ENCODE data around the gene PSTPIP1. TPM values are rescaled to one million over a fixed set of nuclear protein-coding genes. Genes with fewer than 3 reads are reported as not detected.

Gene PSTPIP1
- total and polyA plus RNA-seq, 2 experiments from 2014 or later: not detected

DNA sequence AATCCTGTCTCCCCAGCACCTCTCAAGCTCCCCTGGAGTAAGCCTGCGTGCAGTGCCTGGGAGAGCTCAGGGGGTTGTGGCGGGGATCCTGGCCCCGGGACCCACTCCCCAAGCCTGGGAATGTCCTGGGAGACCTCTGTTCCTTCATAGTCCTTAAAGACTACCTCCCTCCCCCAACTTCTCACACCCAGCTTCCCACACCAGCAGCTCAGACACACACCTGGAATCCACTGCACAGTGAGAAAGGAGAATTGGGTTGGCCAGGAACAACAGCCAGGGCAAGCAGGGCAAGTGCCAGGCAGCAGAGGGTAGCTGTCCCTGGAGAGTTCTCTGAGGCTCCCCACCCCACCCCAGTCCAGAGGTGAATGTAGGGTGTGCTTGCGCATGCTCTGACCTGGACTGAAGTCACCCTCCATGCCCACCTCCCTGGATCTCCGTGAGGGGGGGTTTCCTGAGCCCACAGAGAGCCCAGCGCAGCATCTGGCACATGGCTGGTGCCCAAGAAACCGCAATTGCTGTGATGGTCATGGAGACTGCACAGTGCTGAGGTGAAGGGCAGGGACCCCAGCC is 22.2 kb downstream of the PSTPIP1 start:
- Histone ChIP-seq H4K20me1 (ENCODE audit: insufficient read depth, poor library complexity, severe bottlenecking) (no peaks in the 10 kb centered on the region), H3K27ac (no peak overlapping the region), H3K9me3 (ENCODE audit: low read depth) (no peaks in the 10 kb centered on the region), H3K27me3 (no peaks in the 10 kb centered on the region), H3K4me1 (ENCODE audit: insufficient read depth) (no peaks in the 10 kb centered on the region), H3K36me3 (replicated peaks; ENCODE audit: insufficient read depth, low read depth) (no peaks in the 10 kb centered on the region), H2AFZ (no peak overlapping the region), H3K4me2 (no peak overlapping the region), H3K79me2 (no peaks in the 10 kb centered on the region), H3K9me2 (replicated peaks; ENCODE audit: insufficient read depth) (no peaks in the 10 kb centered on the region), H3K4me3 (no peak overlapping the region)
- TF ChIP-seq, protein P1, sequence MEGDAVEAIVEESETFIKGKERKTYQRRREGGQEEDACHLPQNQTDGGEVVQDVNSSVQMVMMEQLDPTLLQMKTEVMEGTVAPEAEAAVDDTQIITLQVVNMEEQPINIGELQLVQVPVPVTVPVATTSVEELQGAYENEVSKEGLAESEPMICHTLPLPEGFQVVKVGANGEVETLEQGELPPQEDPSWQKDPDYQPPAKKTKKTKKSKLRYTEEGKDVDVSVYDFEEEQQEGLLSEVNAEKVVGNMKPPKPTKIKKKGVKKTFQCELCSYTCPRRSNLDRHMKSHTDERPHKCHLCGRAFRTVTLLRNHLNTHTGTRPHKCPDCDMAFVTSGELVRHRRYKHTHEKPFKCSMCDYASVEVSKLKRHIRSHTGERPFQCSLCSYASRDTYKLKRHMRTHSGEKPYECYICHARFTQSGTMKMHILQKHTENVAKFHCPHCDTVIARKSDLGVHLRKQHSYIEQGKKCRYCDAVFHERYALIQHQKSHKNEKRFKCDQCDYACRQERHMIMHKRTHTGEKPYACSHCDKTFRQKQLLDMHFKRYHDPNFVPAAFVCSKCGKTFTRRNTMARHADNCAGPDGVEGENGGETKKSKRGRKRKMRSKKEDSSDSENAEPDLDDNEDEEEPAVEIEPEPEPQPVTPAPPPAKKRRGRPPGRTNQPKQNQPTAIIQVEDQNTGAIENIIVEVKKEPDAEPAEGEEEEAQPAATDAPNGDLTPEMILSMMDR (IDR thresholded peaks at IDR 0.05; ENCODE audit: poor library complexity): no peak
- TF ChIP-seq EZH2 (IDR thresholded peaks at IDR 0.05; ENCODE audit: borderline replicate concordance): no peak
- TF ChIP-seq EZH2phosphoT487 (IDR thresholded peaks at IDR 0.05; ENCODE audit: low read depth, severe bottlenecking, unreplicated experiment): no peak
- WGBS (ENCODE audit: low lambda C conversion rate, missing lambda C conversion rate): 94% methylated on average over 7 of the region's 7 CpGs
- DNase-seq (ENCODE audit: low spot score): no peak

DNA sequence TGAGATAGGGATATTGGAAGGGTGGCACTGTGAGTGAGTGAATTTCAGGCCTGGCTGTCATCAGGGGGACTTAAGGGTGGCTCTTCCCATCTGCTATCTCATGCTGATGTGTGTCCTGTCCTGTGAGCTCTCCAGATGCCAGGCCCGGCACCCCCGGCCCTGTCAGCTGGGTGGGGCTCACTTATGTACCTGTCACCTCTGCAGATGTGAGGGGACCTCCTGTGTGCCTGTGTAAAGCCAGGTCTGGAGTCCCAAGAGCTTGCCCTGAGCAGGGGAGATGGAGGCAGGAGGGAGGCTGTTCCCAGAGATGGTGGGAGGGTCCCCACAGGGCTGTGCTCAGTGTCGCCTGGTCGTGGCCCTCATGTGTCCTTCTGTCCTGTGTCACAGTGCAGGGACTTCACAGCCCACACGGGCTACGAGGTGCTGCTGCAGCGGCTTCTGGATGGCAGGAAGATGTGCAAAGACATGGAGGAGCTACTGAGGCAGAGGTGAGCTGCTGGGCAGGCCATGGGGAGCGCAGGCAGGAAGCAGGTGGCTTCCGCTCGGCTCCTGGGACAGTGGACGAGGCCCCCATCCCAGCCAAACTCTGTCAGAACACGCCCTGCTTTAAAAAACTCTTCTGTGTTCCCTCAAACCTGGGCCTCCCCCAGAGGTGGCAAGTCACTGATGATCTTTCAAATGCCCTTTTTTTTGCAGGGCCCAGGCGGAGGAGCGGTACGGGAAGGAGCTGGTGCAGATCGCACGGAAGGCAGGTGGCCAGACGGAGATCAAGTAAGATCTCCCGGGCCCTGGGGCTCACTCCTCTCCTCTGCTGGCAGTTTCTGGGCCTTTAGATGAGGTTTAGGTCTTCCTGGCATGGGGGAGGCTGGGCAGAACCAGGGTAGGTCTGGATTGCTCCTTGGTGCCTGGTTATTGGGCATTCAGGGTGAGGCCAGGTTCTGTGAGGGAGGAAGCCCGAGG is 23.1 kb downstream of the PSTPIP1 start:
- Histone ChIP-seq H4K20me1 (ENCODE audit: insufficient read depth, poor library complexity, severe bottlenecking) (no peaks in the 10 kb centered on the region), H3K27ac (no peak overlapping the region), H3K27me3 (no peaks in the 10 kb centered on the region), H3K9me3 (ENCODE audit: low read depth) (no peaks in the 10 kb centered on the region), H3K4me1 (ENCODE audit: insufficient read depth) (no peaks in the 10 kb centered on the region), H2AFZ (no peak overlapping the region), H3K9me2 (replicated peaks; ENCODE audit: insufficient read depth) (no peaks in the 10 kb centered on the region), H3K4me2 (no peak overlapping the region), H3K79me2 (no peaks in the 10 kb centered on the region), H3K4me3 (no peak overlapping the region), H3K36me3 (replicated peaks; ENCODE audit: insufficient read depth, low read depth) (no peaks in the 10 kb centered on the region)
- TF ChIP-seq EZH2 (IDR thresholded peaks at IDR 0.05; ENCODE audit: borderline replicate concordance) (no peak), EZH2phosphoT487 (IDR thresholded peaks at IDR 0.05; ENCODE audit: low read depth, severe bottlenecking, unreplicated experiment) (no peak)
- TF ChIP-seq, protein P1 (IDR thresholded peaks at IDR 0.05; ENCODE audit: poor library complexity): no peak
- WGBS (ENCODE audit: low lambda C conversion rate, missing lambda C conversion rate): 90% methylated on average over 20 of the region's 20 CpGs
- no peak for DNase-seq (ENCODE audit: low spot score)

DNA sequence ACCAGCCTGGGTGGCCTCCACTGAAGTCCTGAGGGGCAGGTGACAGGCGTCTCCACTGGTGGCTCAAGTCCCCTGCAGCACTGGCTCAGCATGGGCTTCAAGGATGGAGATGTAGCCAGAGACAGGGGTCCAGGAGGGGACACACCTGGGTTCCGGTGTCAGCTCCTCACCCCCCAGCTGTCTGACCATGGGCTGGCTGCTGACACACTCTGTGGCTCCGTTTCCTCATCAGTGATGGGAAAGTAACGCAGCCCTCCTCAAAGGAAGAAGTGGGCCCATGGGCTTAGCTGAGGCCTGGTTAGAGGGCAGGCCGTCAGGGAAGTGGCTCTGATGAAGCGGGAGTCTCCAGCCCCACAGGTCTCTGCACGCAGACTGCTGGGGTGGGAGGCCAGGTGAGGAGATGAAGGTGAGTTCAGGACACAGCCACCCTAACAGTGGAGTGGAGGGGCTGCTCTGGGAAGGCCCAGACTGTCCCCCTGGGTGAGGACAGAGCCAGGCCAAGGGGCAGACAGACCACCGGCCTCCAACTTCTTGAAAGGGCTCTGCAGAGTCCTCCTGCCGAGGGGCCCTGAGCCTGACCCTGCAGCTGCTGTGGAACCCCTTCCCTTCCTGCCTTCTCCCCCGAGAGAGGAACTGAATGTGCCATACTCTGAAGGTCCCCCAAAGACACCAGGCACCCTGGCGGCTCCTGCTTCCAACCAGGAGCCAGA is 24.0 kb downstream of the PSTPIP1 start:
- TF ChIP-seq EZH2phosphoT487 (IDR thresholded peaks at IDR 0.05; ENCODE audit: low read depth, severe bottlenecking, unreplicated experiment): no peak
- no peak for TF ChIP-seq EZH2 (IDR thresholded peaks at IDR 0.05; ENCODE audit: borderline replicate concordance)
- TF ChIP-seq, protein P1 (IDR thresholded peaks at IDR 0.05; ENCODE audit: poor library complexity): no peak
- H3K79me2 ChIP-seq: no peaks in the 10 kb centered on the region
- H3K36me3 ChIP-seq (replicated peaks; ENCODE audit: insufficient read depth, low read depth): no peaks in the 10 kb centered on the region
- H2AFZ ChIP-seq: no peak overlapping the region
- no peaks in the 10 kb centered on the region for H3K9me2 ChIP-seq (replicated peaks; ENCODE audit: insufficient read depth)
- H3K4me2 ChIP-seq: no peak overlapping the region
- H3K27me3 ChIP-seq: no peaks in the 10 kb centered on the region
- H3K4me3 ChIP-seq: no peak overlapping the region
- H4K20me1 ChIP-seq (ENCODE audit: insufficient read depth, poor library complexity, severe bottlenecking): no peaks in the 10 kb centered on the region
- 94% methylated on average over 11 of the region's 11 CpGs for WGBS (ENCODE audit: low lambda C conversion rate, missing lambda C conversion rate)
- DNase-seq (ENCODE audit: low spot score): no peak
- no peaks in the 10 kb centered on the region for H3K9me3 ChIP-seq (ENCODE audit: low read depth)
- no peak overlapping the region for H3K27ac ChIP-seq
- H3K4me1 ChIP-seq (ENCODE audit: insufficient read depth): no peaks in the 10 kb centered on the region
